IPS-18c (cell line): ENCODE data around the gene ST6GALNAC1.
A peak's percentile ranks its signal among the peaks of the same experiment; 100 is the strongest.

Source experiments
- H3K4me3 ChIP-seq: 2 replicates; pipeline ENCODE4 v1.7.0; 2013; ENCODE audit warnings: low read depth, mild to moderate bottlenecking, low read length, moderate library complexity; ENCODE audit not compliant: insufficient read depth
- H3K9me3 ChIP-seq: one replicate; pipeline ENCODE4 v1.6.1; 2013; ENCODE audit warnings: mild to moderate bottlenecking, low read length, moderate library complexity; ENCODE audit not compliant: control insufficient read depth, insufficient read depth

The ST6GALNAC1 gene

GRCh38 chr17:76679239-76679638, 35.7 kb upstream of the ST6GALNAC1 start:
- no peak overlapping the region for H3K4me3 ChIP-seq

GRCh38 chr17:76678330-76678729, 34.8 kb upstream of the ST6GALNAC1 start:
- no peak overlapping the region for H3K4me3 ChIP-seq
- no peaks in the 10 kb centered on the region for H3K9me3 ChIP-seq

More at GRCh38 chr17:76679239-76679638, 35.7 kb upstream of the ST6GALNAC1 start:
- no peaks in the 10 kb centered on the region for H3K9me3 ChIP-seq

GRCh38 chr17:76677406-76677805, 33.8 kb upstream of the ST6GALNAC1 start:
- no peaks in the 10 kb centered on the region for H3K9me3 ChIP-seq
- no peak overlapping the region for H3K4me3 ChIP-seq

GRCh38 chr17:76676629-76677028, 33.1 kb upstream of the ST6GALNAC1 start:
- no peaks in the 10 kb centered on the region for H3K9me3 ChIP-seq
- H3K4me3 ChIP-seq, result no peak overlapping the region

DNA sequence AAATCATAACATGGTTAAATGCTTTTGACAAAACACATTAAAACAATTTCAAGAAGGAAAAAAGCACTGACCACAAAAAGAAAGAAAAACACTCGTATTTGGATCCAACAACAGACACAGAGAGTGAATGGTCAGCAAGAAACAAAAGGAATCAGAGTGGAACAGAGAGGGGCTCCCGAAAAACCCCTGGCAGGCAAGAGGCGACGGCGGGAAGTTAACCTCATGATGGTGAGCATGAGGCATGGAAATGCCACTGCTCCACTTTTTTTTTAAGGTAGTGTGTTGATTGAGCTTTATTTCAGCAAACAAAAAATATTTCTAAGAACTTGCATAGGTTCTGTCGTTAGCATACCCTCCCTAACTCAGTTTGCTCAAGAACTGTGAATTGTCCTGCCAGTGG, 32.1 kb upstream of the ST6GALNAC1 start:
- no peak overlapping the region for H3K4me3 ChIP-seq
- H3K9me3 ChIP-seq, result no peaks in the 10 kb centered on the region

DNA sequence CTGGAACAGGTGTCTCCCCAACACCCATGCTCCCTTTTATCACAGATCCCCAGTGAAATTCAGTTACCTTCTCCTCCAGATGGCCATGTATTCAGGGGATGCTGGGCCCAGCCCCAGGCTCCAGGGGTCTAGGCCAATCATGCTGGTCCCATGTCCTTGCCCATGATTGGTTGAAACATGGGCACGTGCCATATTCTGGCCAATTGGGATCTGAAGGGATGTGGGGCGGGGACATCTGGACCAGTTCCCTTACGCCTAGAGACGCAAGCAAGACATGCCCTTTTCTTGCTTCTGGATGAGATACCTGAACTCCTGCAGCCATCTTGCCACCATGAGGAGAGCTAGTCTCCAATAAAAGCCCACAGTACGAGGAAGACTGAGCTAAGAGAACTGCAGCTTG, 31.0 kb upstream of the ST6GALNAC1 start:
- no peaks in the 10 kb centered on the region for H3K9me3 ChIP-seq
- no peak overlapping the region for H3K4me3 ChIP-seq

DNA sequence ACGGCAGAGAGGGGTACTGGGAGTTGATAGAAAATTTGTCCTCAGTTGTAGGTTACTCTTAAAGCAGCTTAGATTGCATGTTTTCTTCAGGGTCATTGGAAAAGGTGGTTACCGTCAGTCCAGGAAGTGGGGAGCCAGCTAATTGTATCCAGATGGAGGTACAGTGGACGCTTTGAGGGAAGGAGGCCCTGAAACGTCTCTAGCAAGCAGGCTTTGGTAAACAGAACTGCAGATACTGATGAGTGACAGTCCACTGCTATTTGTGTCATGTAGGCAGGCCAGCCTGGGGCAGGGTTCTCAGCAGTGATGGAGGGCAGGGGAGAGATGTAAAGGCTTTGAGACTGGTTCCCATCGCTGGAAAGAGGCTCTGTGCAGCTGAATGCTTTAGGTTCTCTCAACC, 30.2 kb upstream of the ST6GALNAC1 start:
- Histone ChIP-seq H3K9me3 (no peaks in the 10 kb centered on the region), H3K4me3 (no peak overlapping the region)

GRCh38 chr17:76672892-76673291, 29.3 kb upstream of the ST6GALNAC1 start:
- H3K4me3 ChIP-seq, result peak overlapping the region; percentile 65; the same call in 1 of the 2 replicates
- no peaks in the 10 kb centered on the region for H3K9me3 ChIP-seq

DNA sequence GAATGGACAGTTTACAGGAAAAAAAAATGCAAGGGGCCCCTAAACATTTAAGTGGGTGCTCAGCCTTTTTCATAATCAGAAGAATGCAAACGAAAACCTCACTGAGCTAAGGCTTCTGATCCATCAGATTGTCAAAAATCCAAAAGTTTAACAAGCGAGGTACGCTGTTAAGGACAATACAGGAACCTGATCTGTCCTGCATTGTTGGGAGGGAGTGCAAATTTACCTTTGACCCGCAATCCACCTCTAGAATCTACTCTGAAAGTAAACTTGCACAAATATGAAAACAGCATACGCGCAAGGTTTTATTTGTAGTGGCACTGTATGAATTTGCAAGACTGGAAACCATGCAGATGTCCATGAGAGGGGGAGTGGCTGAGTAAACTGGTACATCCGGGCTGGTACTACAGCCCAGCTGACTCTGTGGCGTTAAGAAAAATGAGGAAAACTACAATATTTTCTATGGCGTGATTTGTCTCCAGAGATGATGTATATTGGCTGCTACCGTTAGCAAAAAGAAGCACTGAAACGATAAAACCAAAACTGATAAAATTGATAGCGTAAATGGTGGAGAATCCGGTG, 28.8 kb upstream of the ST6GALNAC1 start:
- Histone ChIP-seq H3K4me3 (peak overlapping the region; percentile 65), H3K9me3 (no peaks in the 10 kb centered on the region)

DNA sequence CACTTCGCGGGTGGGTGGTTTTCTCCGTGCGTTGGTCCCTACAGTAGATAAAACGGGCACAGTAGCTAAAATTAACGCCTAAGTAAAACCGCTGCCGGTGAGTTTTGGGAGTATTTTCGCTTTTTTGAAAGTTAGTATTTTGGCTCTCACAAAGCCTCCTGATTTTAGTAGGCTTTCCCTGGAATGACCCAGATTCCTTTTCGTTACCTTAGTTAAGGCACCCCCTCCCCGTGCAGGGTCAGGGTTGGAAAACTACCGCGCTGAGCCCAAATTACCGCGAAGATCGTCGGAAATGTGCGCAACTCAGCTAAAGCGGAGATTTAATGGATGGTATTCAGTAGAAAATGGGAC, 28.3 kb upstream of the ST6GALNAC1 start:
- Histone ChIP-seq H3K4me3 (peak overlapping the region; percentile 65), H3K9me3 (no peaks in the 10 kb centered on the region)

DNA sequence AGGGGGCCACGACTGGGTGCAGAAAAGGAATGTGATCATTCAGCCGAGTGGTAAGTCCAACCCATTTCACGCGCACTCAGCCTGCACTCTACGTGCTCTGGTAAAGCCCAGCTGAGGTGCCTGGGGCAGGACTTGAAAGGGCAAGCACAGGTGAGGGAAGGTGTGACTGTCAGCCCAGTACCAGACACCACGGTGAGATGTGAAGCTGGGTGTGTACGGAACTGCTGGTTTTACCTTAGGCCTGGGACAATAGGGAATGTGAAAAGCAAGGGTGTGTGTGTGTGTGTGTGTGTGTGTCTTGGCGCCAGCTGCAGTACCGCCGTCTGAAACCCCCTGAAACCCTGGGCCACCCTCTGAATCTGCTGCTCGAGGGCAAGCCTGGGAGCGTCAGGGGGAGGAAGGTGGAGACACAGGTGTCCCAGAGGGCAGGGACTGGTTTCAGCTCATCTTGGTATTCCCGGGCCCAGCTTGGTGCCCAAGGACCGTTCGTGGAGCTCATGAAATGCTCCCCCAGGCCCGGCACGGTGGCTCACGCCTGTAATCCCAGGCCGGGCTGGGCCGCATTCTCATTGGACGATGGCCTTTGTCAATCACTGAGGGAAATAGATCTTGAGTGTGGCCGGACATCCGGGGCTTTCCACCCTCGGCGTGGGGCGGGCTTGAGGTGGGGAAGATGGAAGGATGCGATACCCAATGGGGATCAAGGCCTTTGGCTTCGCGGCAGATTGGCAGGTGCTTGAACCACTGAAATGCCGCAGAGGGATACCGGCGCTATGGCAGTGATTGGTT, 27.8 kb upstream of the ST6GALNAC1 start:
- no peaks in the 10 kb centered on the region for H3K9me3 ChIP-seq
- peak overlapping the region; percentile 26 for H3K4me3 ChIP-seq

- Histone ChIP-seq H3K4me3 (peak overlapping the region; percentile 26; the same call in 1 of the 2 replicates), H3K9me3 (no peaks in the 10 kb centered on the region)
Observed at GRCh38 chr17:76670718-76671122, 27.2 kb upstream of the ST6GALNAC1 start.

DNA sequence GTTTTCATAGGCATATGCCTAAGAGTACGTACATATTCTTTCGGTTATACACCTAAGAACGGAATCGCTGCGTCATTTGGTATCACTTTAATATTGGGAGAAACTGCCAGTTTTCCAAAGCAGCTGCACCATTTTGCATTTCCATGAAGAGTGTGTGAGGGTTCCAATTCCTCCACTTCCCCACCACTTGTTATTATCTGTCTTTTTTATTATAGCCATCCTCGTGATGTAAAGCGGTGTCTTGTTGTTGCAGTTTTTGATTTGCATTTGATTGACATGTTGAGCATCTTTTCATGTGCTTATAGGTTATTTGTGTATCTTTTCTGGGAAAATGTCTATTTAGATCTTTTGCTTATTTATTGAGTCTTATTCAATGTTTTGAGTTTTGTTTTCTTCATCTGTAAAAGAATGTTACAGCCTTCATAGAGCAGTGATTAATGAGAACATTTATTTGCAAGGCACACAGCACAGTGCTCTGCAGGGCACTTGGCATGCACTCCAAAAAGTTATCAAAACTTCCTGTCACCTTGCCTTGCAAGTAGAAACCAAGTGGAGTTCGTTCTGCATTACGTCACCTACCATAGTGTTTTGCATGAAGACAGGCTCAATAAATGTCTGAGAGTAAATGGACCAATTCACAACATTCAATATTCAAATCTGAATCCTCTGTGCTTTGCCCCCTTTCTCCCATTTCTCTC, 26.6 kb upstream of the ST6GALNAC1 start:
- H3K4me3 ChIP-seq, result no peak overlapping the region

DNA sequence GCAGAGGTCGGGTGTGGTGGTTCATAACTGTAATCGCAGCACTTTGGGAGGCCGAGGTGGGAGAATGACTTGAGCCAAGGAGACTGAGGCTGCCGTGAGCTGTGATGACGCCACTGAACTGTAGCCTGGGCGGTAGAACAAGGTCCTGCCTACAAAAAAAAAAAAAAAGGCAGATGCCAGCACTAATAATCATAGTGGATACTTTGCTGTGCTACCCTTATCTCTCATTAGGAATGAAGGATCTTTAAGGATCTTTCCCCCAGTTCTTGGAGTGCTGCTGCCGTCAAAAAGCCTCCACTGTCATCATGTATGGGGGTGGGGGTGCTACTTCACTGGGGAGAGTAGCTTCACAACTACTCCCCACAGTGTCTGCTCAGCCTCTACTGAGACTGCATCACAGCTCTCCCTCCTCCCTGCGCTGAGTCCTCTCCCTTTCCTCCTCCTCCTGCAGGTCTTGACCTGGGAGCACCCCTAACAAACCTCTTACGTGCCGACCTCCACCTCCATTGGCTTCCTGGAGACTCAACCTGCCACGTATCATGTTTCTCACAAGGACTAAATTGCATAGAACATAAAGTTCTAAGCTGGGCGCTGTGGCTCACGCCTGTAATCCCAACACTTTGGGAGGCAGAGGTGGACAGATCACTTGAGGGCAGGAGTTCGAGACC, 24.4 kb upstream of the ST6GALNAC1 start:
- Histone ChIP-seq H3K9me3 (peaks cover 2% of the 10 kb centered on the region), H3K4me3 (no peak overlapping the region)

More for the DNA sequence above, 26.6 kb upstream of the ST6GALNAC1 start:
- no peaks in the 10 kb centered on the region for H3K9me3 ChIP-seq

GRCh38 chr17:76667491-76667755, 23.9 kb upstream of the ST6GALNAC1 start:
- Histone ChIP-seq H3K9me3 (peaks cover 2% of the 10 kb centered on the region), H3K4me3 (no peak overlapping the region)

DNA sequence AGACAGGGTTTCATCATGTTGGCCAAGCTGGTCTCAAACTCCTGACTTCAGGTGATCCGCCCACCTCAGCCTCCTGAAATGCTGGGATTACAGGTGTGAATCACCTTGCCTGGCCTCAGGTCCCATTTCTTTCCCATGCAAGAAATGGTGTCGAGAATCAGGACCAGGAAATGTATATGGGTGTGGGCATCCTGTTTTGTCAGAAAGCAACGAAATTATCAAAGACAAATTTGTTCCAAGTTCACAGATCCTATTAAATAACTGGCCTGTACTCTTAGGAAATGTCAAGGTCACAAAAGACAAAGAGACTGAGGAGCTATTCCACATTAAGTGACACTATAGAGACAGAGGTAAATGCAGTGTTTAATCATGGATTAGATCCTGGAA, 17.1 kb upstream of the ST6GALNAC1 start:
- Histone ChIP-seq H3K9me3 (peaks cover 2% of the 10 kb centered on the region), H3K4me3 (no peak overlapping the region)

- H3K9me3 ChIP-seq, result peaks cover 2% of the 10 kb centered on the region
- H3K4me3 ChIP-seq, result no peak overlapping the region
Observed at GRCh38 chr17:76659928-76660655, 16.5 kb upstream of the ST6GALNAC1 start.
